Tibial artery (tissue), 4 donors: ENCODE data around the gene TRMO.

Experiments used
- DNase-seq, 2 donors: peaks; one replicate each; pipeline ENCODE4 v3.0.0-alpha.2; 2019
- H3K27ac ChIP-seq, 2 donors: fragments of 200-600 bp; sonication (generic) in 1 of 2; 1 replicate in 1 of 2; 2 replicates in 1 of 2; pipeline ENCODE4 v1.5.1; 2018 to 2019; ENCODE audit warnings: mild to moderate bottlenecking in 1 of 2
- H3K27me3 ChIP-seq, 2 donors: fragments of 200-600 bp; sonication (generic) in 1 of 2; one replicate each; pipeline versions ENCODE4 v1.5.1 to v1.6.0; 2016 to 2019
- H3K36me3 ChIP-seq, 3 donors: fragments of 200-600 bp; sonication (generic) in 2 of 3; one replicate each; pipeline ENCODE4 v1.5.1; 2016 to 2019; ENCODE audit warnings: mild to moderate bottlenecking in 2 of 3
- H3K4me1 ChIP-seq, 4 donors: fragments of 200-600 bp; sonication (generic) in 2 of 4; 1 replicate in 3 of 4; 2 replicates in 1 of 4; pipeline ENCODE4 v1.5.1; 2016 to 2019
- H3K4me3 ChIP-seq, 2 donors: fragments of 200-600 bp; sonication (generic) in 1 of 2; 1 replicate in 1 of 2; 2 replicates in 1 of 2; pipeline ENCODE4 v1.5.1; 2018 to 2019; ENCODE audit warnings: mild to moderate bottlenecking in 2 of 2
- H3K9me3 ChIP-seq, 3 donors: fragments of 200-600 bp; sonication (generic) in 1 of 3; one replicate each; pipeline ENCODE4 v1.5.1; 2016 to 2019
- intact Hi-C: fragments of 100-400 bp; cut with DNase I; formaldehyde crosslinking; loops from one replicate; pipeline ENCODE4 v1.15.0; 2023; ENCODE audit warnings: low total_unique reads
- TF ChIP-seq, protein P1 (sequence below), 2 experiments: fragments of 200-600 bp in 1 of 2; fragments of 450-650 bp in 1 of 2; IDR thresholded peaks; one replicate each; pipeline ENCODE4 v1.5.1; 2017 to 2019; ENCODE audit warnings: antibody characterized with exemption in 2 of 2, mild to moderate bottlenecking in 1 of 2, moderate library complexity in 1 of 2

Gene TRMO

DNA sequence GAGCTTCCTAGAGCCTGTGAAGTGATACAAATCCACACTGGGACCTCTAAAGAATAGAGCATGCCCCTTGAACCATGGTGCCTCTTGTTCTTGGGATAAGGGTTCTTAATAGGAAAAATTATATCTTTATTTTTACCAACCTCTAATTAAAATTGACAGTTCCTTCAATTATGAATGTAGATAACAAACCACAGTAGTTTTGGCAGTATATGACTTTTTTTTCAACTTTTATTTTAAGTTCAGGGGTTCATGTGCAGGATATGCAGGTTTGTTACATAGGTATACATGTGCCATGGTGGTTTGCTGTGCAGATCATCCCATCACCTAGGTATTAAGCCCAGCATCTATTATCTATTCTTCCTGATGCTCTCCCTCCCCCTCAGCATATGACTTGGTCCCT, 14.7 kb upstream of the TRMO start:
- H3K27me3 ChIP-seq = peaks cover 0 to 18% of the 10 kb centered on the region in 2 donors
- TF ChIP-seq, protein P1, sequence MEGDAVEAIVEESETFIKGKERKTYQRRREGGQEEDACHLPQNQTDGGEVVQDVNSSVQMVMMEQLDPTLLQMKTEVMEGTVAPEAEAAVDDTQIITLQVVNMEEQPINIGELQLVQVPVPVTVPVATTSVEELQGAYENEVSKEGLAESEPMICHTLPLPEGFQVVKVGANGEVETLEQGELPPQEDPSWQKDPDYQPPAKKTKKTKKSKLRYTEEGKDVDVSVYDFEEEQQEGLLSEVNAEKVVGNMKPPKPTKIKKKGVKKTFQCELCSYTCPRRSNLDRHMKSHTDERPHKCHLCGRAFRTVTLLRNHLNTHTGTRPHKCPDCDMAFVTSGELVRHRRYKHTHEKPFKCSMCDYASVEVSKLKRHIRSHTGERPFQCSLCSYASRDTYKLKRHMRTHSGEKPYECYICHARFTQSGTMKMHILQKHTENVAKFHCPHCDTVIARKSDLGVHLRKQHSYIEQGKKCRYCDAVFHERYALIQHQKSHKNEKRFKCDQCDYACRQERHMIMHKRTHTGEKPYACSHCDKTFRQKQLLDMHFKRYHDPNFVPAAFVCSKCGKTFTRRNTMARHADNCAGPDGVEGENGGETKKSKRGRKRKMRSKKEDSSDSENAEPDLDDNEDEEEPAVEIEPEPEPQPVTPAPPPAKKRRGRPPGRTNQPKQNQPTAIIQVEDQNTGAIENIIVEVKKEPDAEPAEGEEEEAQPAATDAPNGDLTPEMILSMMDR (IDR thresholded peaks at IDR 0.05) = no peak

GRCh38 chr9:97935276-97935675, 13.0 kb upstream of the TRMO start:
- H3K4me1 ChIP-seq = no peaks in the 10 kb centered on the region
- no peaks in the 10 kb centered on the region for H3K36me3 ChIP-seq
- no peak for DNase-seq
- TF ChIP-seq, protein P1 (IDR thresholded peaks at IDR 0.05) = no peak
- no peaks in the 10 kb centered on the region for H3K9me3 ChIP-seq
- no peak overlapping the region for H3K4me3 ChIP-seq
- H3K27me3 ChIP-seq = peaks cover 0 to 28% of the 10 kb centered on the region in 2 donors
- no peak overlapping the region for H3K27ac ChIP-seq
- intact Hi-C loops = no loop called here

More for the DNA sequence above, 14.7 kb upstream of the TRMO start:
- Histone ChIP-seq H3K4me3 (no peak overlapping the region), H3K4me1 (no peaks in the 10 kb centered on the region), H3K9me3 (no peaks in the 10 kb centered on the region), H3K36me3 (no peaks in the 10 kb centered on the region), H3K27ac (no peak overlapping the region)
- intact Hi-C loops = no loop called here
- no peak for DNase-seq

- DNase-seq = no peak
- TF ChIP-seq, protein P1 (IDR thresholded peaks at IDR 0.05) = no peak
- Histone ChIP-seq H3K27ac (no peak overlapping the region), H3K9me3 (no peaks in the 10 kb centered on the region), H3K27me3 (peaks cover 0 to 29% of the 10 kb centered on the region in 2 donors), H3K4me1 (no peaks in the 10 kb centered on the region), H3K4me3 (no peak overlapping the region), H3K36me3 (no peaks in the 10 kb centered on the region)
- intact Hi-C loops = no loop called here
Observed at GRCh38 chr9:97934321-97935115, 12.2 kb upstream of the TRMO start.

DNA sequence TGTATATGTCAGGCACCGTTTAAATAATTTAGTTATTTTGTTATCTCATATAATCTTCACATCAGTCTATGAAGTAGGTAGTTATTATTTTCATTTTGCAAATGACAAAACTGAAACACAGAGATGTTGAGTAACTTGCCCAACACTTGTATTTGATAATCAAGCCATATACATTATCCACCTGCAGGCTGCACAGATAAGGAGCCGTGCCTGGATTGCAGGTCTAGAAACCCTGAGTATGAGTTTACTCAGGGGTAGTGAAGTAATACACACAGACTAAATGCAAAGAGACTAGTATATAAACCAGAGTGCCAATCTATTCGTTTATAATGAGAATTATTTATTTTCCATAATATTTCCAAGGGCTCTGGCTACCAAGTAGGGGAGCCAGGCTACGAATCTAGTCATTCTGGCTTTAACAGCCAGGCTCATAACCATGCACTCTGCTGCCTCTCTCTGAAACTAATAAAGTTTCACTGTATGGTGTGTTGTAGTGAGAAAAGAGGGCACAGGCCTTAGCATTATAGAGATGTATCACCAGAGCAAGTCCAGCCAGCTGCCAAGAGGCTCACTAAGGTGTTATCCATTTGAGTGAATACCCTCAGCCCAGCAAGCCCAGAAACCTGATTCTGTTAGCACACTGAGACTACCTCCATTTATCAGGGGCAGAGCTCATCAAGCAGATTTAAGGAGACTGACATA, 11.1 kb upstream of the TRMO start:
- H3K4me1 ChIP-seq = no peaks in the 10 kb centered on the region
- H3K36me3 ChIP-seq = no peaks in the 10 kb centered on the region
- H3K4me3 ChIP-seq = no peak overlapping the region
- no peaks in the 10 kb centered on the region for H3K9me3 ChIP-seq
- peaks cover 0 to 32% of the 10 kb centered on the region in 2 donors for H3K27me3 ChIP-seq
- TF ChIP-seq, protein P1 (IDR thresholded peaks at IDR 0.05) = no peak
- intact Hi-C loops = no loop called here
- H3K27ac ChIP-seq = no peak overlapping the region
- no peak for DNase-seq

GRCh38 chr9:97930972-97931371, 8.7 kb upstream of the TRMO start:
- Histone ChIP-seq H3K4me3 (no peak overlapping the region), H3K36me3 (no peaks in the 10 kb centered on the region), H3K27ac (no peak overlapping the region), H3K9me3 (no peaks in the 10 kb centered on the region), H3K4me1 (no peaks in the 10 kb centered on the region), H3K27me3 (peaks cover 0 to 37% of the 10 kb centered on the region in 2 donors)
- TF ChIP-seq, protein P1 (IDR thresholded peaks at IDR 0.05) = no peak
- intact Hi-C loops = no loop called here
- DNase-seq = no peak
